A673 (cell line): ENCODE measurements around the gene TOMM22. TPM values are rescaled to one million over a fixed set of nuclear protein-coding genes. Genes with fewer than 3 reads are reported as not detected.

Experiments
- BruUV-seq: library from RNA; stranded (reverse); fragments of 400-500 nt; replicated peaks from 2 replicates; lab custom pipeline; 2021; lab: Mats Ljungman, UMichigan
- CTCF ChIA-PET: fragments of 300-600 bp; sonication (Branson Sonifier 250); formaldehyde crosslinking; loops from one replicate; lab custom pipeline; 2022; ENCODE audit warnings: antibody characterized with exemption; lab: Charles Lee
- POLR2A ChIA-PET: fragments of 300-600 bp; sonication (Branson Sonifier 250); formaldehyde crosslinking; loops from one replicate; lab custom pipeline; 2022; ENCODE audit warnings: antibody characterized with exemption; ENCODE audit not compliant: low non-redundant PET; lab: Charles Lee
- DNase-seq: peaks from one replicate; pipeline ENCODE4 v3.0.0-alpha.2; 2015; ENCODE audit warnings: low spot score
- H3K27ac ChIP-seq: fragments of 200-600 bp; sonication (generic); 2 replicates; pipeline ENCODE4 v1.5.1; 2016; ENCODE audit warnings: mixed run types, low read depth, mild to moderate bottlenecking, mixed read lengths, antibody characterized with exemption, low read length; ENCODE audit not compliant: poor library complexity, severe bottlenecking
- H3K27me3 ChIP-seq: fragments of 200-600 bp; sonication (generic); replicated peaks from 2 replicates; pipeline ENCODE4 v1.6.1; 2017; ENCODE audit warnings: mixed run types, low read depth, mild to moderate bottlenecking, mixed read lengths, antibody characterized with exemption, low read length; ENCODE audit not compliant: insufficient read depth, poor library complexity
- H3K36me3 ChIP-seq: fragments of 200-600 bp; sonication (generic); 2 replicates; pipeline ENCODE4 v1.6.1; 2016; ENCODE audit warnings: mixed run types, mild to moderate bottlenecking, mixed read lengths, antibody characterized with exemption, low read length; ENCODE audit not compliant: insufficient read depth, poor library complexity, severe bottlenecking
- H3K4me1 ChIP-seq: fragments of 200-600 bp; sonication (generic); 2 replicates; pipeline ENCODE4 v1.6.1; 2017; ENCODE audit warnings: mixed run types, mild to moderate bottlenecking, mixed read lengths, antibody characterized with exemption, low read length; ENCODE audit not compliant: insufficient read depth, poor library complexity, severe bottlenecking
- H3K4me3 ChIP-seq: fragments of 200-600 bp; sonication (generic); 2 replicates; pipeline ENCODE4 v1.5.1; 2016; ENCODE audit warnings: low read depth, mixed run types, mild to moderate bottlenecking, mixed read lengths, low read length; ENCODE audit not compliant: poor library complexity, severe bottlenecking
- H3K9me3 ChIP-seq: fragments of 200-600 bp; sonication (generic); 2 replicates; pipeline ENCODE4 v1.6.1; 2016; ENCODE audit warnings: mixed run types, low read depth, mild to moderate bottlenecking, mixed read lengths, antibody characterized with exemption, low read length; ENCODE audit not compliant: poor library complexity, severe bottlenecking
- CTCF ChIP-seq: fragments of 300-800, 200-600 bp; sonication (generic); conservative IDR thresholded peaks from 2 replicates; pipeline ENCODE4 v1.5.1; 2017; ENCODE audit warnings: low read depth, mild to moderate bottlenecking, antibody characterized with exemption, low read length, moderate library complexity, mixed read lengths
- EZH2 ChIP-seq: fragments of 200-600 bp; sonication (generic); IDR thresholded peaks from 2 replicates; pipeline ENCODE4 v1.6.1; 2017; ENCODE audit warnings: borderline replicate concordance, low read depth, mild to moderate bottlenecking, mixed read lengths, antibody characterized with exemption, low read length; ENCODE audit not compliant: poor library complexity, severe bottlenecking
- intact Hi-C: fragments of 100-400 bp; cut with micrococcal nuclease; formaldehyde crosslinking; loops from one replicate; pipeline ENCODE4 v1.10.0; 2022; ENCODE audit not compliant: unreplicated experiment
- total RNA-seq: library from RNA; stranded (reverse); gene quantifications from 2 replicates; pipeline ENCODE4 v1.2.3, GENCODE V29; 2021

TOMM22 gene
- total RNA-seq, 1 experiment from 2014 or later = 152 TPM

- CTCF ChIA-PET = no interaction called here
- peaks cover 18% of the 10 kb centered on the region for H3K36me3 ChIP-seq
- BruUV-seq = no TSS peak
- no peaks in the 10 kb centered on the region for H3K9me3 ChIP-seq
- H3K4me1 ChIP-seq = peaks cover 29% of the 10 kb centered on the region
- no peaks in the 10 kb centered on the region for H3K27me3 ChIP-seq
- DNase-seq = no peak
- POLR2A ChIA-PET = no interaction called here
- no peak overlapping the region for H3K4me3 ChIP-seq
- no peak overlapping the region for H3K27ac ChIP-seq
- no peak for TF ChIP-seq CTCF
- no peak for TF ChIP-seq EZH2
- intact Hi-C loops = no loop called here
These were observed 28.6 kb downstream of the TOMM22 start for GRCh38 chr22:38710351-38710750.

DNA sequence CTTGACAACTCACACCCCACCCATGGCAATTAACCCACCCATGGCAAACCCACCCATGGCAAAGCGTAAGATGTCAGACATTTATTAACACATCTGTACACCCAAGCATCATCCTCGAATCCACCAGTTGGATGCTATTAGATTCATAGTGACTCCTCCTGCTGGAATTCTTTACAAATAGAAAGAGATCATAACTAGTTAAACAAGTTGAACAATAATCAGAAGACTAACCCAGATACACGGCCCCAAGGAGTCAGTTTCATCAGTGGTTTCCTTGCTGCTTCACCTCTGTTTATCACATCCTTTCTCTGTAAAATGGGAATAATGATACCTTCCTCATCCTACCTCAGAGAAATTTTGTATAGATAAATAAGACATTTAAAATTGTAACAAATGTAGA is 29.1 kb downstream of the TOMM22 start:
- Histone ChIP-seq H3K27me3 (no peaks in the 10 kb centered on the region), H3K9me3 (no peaks in the 10 kb centered on the region), H3K36me3 (peaks cover 21% of the 10 kb centered on the region), H3K4me3 (no peak overlapping the region), H3K4me1 (peaks cover 34% of the 10 kb centered on the region), H3K27ac (no peak overlapping the region)
- intact Hi-C loops = no loop called here
- TF ChIP-seq EZH2 (no peak), CTCF (no peak)
- ChIA-PET POLR2A (no interaction called here), CTCF (no interaction called here)
- DNase-seq = no peak
- BruUV-seq = no TSS peak

- ChIA-PET CTCF (interaction anchor here (0.6 to 0.9 kb wide), 2 partner anchors 12 to 92 kb away, joined by 5 read pairs; no protein-coding TSS in a partner anchor), POLR2A (interaction anchor here (0.8 kb wide), 1 partner anchor 12 kb away, joined by 4 read pairs; no protein-coding TSS in a partner anchor)
- BruUV-seq = no TSS peak
- H3K4me3 ChIP-seq = no peak overlapping the region
- no peak for DNase-seq
- no peak overlapping the region for H3K27ac ChIP-seq
- H3K9me3 ChIP-seq = no peaks in the 10 kb centered on the region
- no peaks in the 10 kb centered on the region for H3K27me3 ChIP-seq
- peaks cover 37% of the 10 kb centered on the region for H3K36me3 ChIP-seq
- H3K4me1 ChIP-seq = peaks cover 32% of the 10 kb centered on the region
- no peak for TF ChIP-seq EZH2
- no peak for TF ChIP-seq CTCF
- intact Hi-C loops = no loop called here
These were observed 30.9 kb downstream of the TOMM22 start for GRCh38 chr22:38712486-38713207.
